ENCODE measurements around the gene AGAP1.

Gene AGAP1

DNA sequence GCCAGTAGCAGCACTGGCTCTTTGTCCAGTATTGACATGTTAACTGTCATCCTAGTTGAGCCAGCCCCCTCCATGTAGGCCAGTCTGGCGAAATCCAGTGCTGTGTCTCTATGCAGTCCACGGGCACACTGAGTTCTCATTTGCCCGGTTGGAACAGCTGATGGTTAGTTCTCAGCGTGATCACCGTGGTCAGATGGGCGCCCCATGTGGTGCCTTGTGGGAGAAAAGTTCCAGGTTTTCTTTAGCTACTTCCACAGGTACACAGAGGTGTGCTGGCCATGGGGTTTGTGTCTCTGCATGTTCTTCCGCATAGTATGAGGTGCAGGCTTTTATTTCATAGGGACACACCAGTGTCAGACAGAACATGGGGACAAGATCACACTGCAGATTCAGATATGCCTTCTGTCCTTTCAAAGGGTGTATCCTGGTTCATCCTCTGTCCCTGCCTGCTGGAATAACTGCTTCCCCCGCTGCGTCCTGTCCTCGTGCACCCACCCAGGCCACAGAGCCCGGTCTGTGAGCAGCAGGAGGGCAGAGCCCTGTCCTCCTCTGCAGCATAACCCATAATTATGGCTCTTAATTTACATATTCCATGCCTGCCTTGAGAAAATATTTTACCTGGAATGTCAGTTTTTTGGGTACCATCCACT, 340.3 kb downstream of the AGAP1 start:
- no peak for DNase-seq (ENCODE audit: low read depth)
- H3K4me3 ChIP-seq (ENCODE audit: low read depth, low read length) = no peak overlapping the region
- TF ChIP-seq, protein P1, sequence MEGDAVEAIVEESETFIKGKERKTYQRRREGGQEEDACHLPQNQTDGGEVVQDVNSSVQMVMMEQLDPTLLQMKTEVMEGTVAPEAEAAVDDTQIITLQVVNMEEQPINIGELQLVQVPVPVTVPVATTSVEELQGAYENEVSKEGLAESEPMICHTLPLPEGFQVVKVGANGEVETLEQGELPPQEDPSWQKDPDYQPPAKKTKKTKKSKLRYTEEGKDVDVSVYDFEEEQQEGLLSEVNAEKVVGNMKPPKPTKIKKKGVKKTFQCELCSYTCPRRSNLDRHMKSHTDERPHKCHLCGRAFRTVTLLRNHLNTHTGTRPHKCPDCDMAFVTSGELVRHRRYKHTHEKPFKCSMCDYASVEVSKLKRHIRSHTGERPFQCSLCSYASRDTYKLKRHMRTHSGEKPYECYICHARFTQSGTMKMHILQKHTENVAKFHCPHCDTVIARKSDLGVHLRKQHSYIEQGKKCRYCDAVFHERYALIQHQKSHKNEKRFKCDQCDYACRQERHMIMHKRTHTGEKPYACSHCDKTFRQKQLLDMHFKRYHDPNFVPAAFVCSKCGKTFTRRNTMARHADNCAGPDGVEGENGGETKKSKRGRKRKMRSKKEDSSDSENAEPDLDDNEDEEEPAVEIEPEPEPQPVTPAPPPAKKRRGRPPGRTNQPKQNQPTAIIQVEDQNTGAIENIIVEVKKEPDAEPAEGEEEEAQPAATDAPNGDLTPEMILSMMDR (IDR thresholded peaks at IDR 0.05; ENCODE audit: insufficient read depth, low read depth, low read length, missing control alignments) = no peak

DNA sequence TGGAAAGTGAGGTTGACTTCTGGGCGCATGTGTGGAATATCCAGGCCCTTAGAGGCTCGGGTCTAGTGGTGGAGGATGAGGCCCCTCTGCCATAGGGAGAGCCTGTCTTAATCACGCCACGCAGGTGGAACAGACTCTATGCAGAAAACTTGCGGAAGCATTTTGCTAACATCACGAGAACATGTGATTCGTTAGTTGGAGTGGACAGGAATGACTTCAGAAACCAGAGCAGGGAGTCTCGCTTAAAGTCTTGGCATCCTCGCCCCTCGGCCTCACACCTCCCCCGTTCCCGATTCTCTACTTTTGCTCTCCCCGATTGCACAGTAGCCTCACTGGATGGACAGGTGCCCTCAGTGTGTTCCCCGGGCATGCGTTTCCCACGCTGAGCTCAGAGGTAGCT, 340.9 kb downstream of the AGAP1 start:
- H3K4me3 ChIP-seq (ENCODE audit: low read depth, low read length) = no peak overlapping the region
- TF ChIP-seq, protein P1 (IDR thresholded peaks at IDR 0.05; ENCODE audit: insufficient read depth, low read depth, low read length, missing control alignments) = no peak
- no peak for DNase-seq (ENCODE audit: low read depth)

DNA sequence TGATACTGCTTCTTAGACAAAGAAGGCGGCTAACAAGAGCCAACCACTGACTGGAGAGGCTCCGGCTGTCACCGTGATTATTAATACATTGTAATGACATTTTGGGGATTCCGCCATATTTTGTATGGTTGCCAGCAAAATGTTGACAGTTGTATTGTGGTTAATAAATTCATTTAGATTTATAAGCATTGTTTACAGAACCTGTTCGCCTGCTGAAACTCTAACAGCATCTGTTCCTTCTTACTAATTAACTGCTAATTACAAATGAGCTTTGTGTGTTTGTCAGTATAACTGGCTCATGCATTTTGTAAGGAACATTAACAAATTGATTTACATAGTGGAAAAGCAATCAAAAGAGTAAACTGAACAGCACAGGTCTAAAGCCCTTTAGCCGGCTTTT, 342.0 kb downstream of the AGAP1 start:
- TF ChIP-seq, protein P1 (IDR thresholded peaks at IDR 0.05; ENCODE audit: insufficient read depth, low read depth, low read length, missing control alignments) = no peak
- no peak overlapping the region for H3K4me3 ChIP-seq (ENCODE audit: low read depth, low read length)
- no peak for DNase-seq (ENCODE audit: low read depth)

DNA sequence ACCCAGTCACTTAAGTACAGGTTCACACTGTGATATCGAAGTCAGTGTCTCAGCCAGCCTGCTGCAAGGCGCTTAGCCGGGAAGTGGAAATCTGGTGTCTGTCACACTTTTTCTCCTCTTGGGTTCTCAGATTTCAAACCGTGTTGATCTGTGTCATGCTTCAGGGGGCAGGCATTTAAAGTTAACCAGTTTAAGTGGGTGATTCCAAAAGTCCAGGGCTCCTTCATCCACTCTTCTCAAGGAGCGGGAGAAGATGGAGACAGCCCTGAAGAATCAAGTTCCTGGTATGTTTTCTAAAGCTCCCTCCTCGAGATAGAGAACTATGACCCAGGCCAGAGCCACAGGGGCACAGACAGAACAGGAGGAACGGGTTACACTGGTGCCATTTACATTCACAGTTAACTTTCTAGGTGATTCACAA, 342.7 kb downstream of the AGAP1 start:
- H3K4me3 ChIP-seq (ENCODE audit: low read depth, low read length) = no peak overlapping the region
- no peak for DNase-seq (ENCODE audit: low read depth)
- TF ChIP-seq, protein P1 (IDR thresholded peaks at IDR 0.05; ENCODE audit: insufficient read depth, low read depth, low read length, missing control alignments) = no peak

DNA sequence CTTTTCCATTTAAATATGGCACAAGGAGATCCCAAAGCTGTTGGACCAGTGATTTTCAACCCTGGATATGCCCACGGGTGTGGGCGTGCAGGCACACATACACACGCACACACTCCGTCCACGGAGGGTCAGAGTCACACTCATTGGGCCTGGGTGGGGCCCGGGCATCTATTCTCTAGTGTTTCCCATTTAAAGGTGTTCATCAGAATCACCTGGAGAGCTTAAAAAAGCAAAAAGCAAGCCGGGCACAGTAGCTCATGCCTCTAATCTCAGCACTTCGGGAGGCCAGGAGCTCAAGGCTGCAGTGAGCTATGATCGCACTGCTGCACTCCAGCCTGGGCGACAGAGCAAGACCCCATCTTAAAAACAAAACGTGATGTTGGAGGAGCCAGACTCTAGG, 345.4 kb downstream of the AGAP1 start:
- TF ChIP-seq, protein P1 (IDR thresholded peaks at IDR 0.05; ENCODE audit: insufficient read depth, low read depth, low read length, missing control alignments) = no peak
- DNase-seq (ENCODE audit: low read depth) = no peak
- H3K4me3 ChIP-seq (ENCODE audit: low read depth, low read length) = no peak overlapping the region

DNA sequence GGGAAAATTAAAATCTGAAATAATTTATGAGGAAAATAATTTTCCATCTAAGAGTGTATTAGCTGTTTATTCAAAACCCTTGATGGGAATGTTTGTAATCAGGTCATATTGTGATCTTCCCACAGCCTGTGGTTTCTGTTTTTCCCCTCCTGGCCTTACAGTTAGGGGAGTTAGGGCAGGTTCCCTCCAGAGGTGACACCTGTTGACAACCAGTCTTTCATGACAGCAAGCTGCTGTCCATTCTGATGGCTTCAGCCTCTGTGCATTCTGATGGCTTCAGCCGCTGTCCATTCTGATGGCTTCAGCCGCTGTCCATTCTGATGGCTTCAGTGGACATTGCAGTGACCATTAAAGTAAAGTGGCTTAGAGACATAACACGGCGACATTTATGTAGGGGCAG, 346.1 kb downstream of the AGAP1 start:
- no peak overlapping the region for H3K4me3 ChIP-seq (ENCODE audit: low read depth, low read length)
- no peak for DNase-seq (ENCODE audit: low read depth)
- TF ChIP-seq, protein P1 (IDR thresholded peaks at IDR 0.05; ENCODE audit: insufficient read depth, low read depth, low read length, missing control alignments) = no peak

DNA sequence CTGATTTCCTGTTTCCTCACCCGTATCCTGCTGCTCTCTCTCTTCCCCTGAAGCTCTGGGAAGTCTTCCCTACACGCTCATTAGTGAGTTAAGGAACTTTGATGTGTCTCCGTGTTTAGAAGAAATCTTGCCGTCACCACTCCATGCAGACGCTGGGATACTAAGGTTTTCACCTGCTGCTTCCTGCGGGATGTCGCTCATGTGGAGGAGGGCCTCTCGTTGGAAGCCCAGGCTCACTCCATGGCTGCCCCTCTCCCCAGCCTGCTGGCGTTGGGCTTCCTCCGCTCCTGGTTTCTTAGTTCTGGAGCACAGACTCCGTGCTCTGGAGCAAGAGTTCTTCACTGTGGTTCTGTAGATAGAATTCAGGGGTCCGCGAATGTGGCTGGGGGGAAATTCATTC, 348.0 kb downstream of the AGAP1 start:
- no peak for DNase-seq (ENCODE audit: low read depth)
- H3K4me3 ChIP-seq (ENCODE audit: low read depth, low read length) = no peak overlapping the region
- TF ChIP-seq, protein P1 (IDR thresholded peaks at IDR 0.05; ENCODE audit: insufficient read depth, low read depth, low read length, missing control alignments) = no peak

Data from GM12865 (cell line).